Left ventricle myocardium inferior (tissue), 1 donor: ENCODE data around the gene CCSER1. TPM values are rescaled to one million over a fixed set of nuclear protein-coding genes. Genes with fewer than 3 reads are reported as not detected.

Experiments
- DNase-seq: peaks from one replicate; pipeline ENCODE4 v3.0.0-alpha.2; 2020
- H3K27ac ChIP-seq: fragments of 200-600 bp; replicated peaks from 2 replicates; pipeline ENCODE4 v1.8.0; 2021
- H3K27me3 ChIP-seq: fragments of 200-600 bp; 2 replicates; pipeline ENCODE4 v1.8.0; 2021; ENCODE audit warnings: low read depth
- H3K36me3 ChIP-seq: fragments of 200-600 bp; 2 replicates; pipeline ENCODE4 v1.8.0; 2021
- H3K4me1 ChIP-seq: fragments of 200-600 bp; 2 replicates; pipeline ENCODE4 v1.8.0; 2021
- H3K4me3 ChIP-seq: fragments of 200-600 bp; 2 replicates; pipeline ENCODE4 v1.8.0; 2021; ENCODE audit warnings: mild to moderate bottlenecking, moderate library complexity
- H3K9me3 ChIP-seq: fragments of 200-600 bp; replicated peaks from 2 replicates; pipeline ENCODE4 v1.8.0; 2021
- CTCF ChIP-seq: fragments of 200-600 bp; IDR thresholded peaks from 2 replicates; pipeline ENCODE4 v1.8.0; 2021; ENCODE audit warnings: antibody characterized with exemption, mild to moderate bottlenecking, borderline replicate concordance
- intact Hi-C: fragments of 100-400 bp; cut with micrococcal nuclease; formaldehyde crosslinking; loops from one replicate; pipeline ENCODE4 v1.11.0; 2022
- total RNA-seq: library from RNA; stranded (reverse); fragmentation: NEBNext Ultra II Directional; extraction: Animal tissue kit (Norgen Biotek cat#: 25700); gene quantifications from one replicate; pipeline ENCODE4 v1.2.1, GENCODE V29; 2021
- donor health status: DM: no; HTN: yes; CAD: no; lungs with severe emphysema.

CCSER1 gene
- total RNA-seq, 1 donor from 2014 or later = 13.2 TPM

- Histone ChIP-seq H3K4me3 (no peak overlapping the region), H3K27me3 (no peaks in the 10 kb centered on the region), H3K9me3 (no peaks in the 10 kb centered on the region), H3K36me3 (no peaks in the 10 kb centered on the region), H3K4me1 (no peaks in the 10 kb centered on the region), H3K27ac (no peak overlapping the region)
- intact Hi-C loops = no loop called here
- no peak for DNase-seq
- TF ChIP-seq CTCF = no peak
Measured at GRCh38 chr4:90220459-90220858, 93.3 kb downstream of the CCSER1 start.

- no peak overlapping the region for H3K27ac ChIP-seq
- DNase-seq = no peak
- H3K36me3 ChIP-seq = no peaks in the 10 kb centered on the region
- H3K4me1 ChIP-seq = no peaks in the 10 kb centered on the region
- H3K9me3 ChIP-seq = no peaks in the 10 kb centered on the region
- no peak for TF ChIP-seq CTCF
- no peaks in the 10 kb centered on the region for H3K27me3 ChIP-seq
- intact Hi-C loops = no loop called here
- no peak overlapping the region for H3K4me3 ChIP-seq
Measured at GRCh38 chr4:90226734-90227133, 99.5 kb downstream of the CCSER1 start.

- Histone ChIP-seq H3K27ac (no peak overlapping the region), H3K4me3 (no peak overlapping the region), H3K36me3 (no peaks in the 10 kb centered on the region), H3K4me1 (no peaks in the 10 kb centered on the region), H3K9me3 (no peaks in the 10 kb centered on the region), H3K27me3 (no peaks in the 10 kb centered on the region)
- TF ChIP-seq CTCF = no peak
- intact Hi-C loops = no loop called here
- DNase-seq = no peak
Measured at GRCh38 chr4:90227177-90227576, 100.0 kb downstream of the CCSER1 start.

- no peaks in the 10 kb centered on the region for H3K36me3 ChIP-seq
- intact Hi-C loops = no loop called here
- no peak for TF ChIP-seq CTCF
- H3K27ac ChIP-seq = peak overlapping the region; percentile 80
- H3K27me3 ChIP-seq = no peaks in the 10 kb centered on the region
- H3K4me1 ChIP-seq = peaks cover 17% of the 10 kb centered on the region
- peak; percentile 46 for DNase-seq
- no peaks in the 10 kb centered on the region for H3K9me3 ChIP-seq
- H3K4me3 ChIP-seq = peak overlapping the region; percentile 53
Measured at GRCh38 chr4:90234916-90235547, 107.8 kb downstream of the CCSER1 start.

GRCh38 chr4:90237751-90238530, 110.7 kb downstream of the CCSER1 start:
- intact Hi-C loops = no loop called here
- no peak for DNase-seq
- H3K4me3 ChIP-seq = no peak overlapping the region
- H3K9me3 ChIP-seq = no peaks in the 10 kb centered on the region
- no peak overlapping the region for H3K27ac ChIP-seq
- peaks cover 17% of the 10 kb centered on the region for H3K4me1 ChIP-seq
- no peak for TF ChIP-seq CTCF
- no peaks in the 10 kb centered on the region for H3K36me3 ChIP-seq
- H3K27me3 ChIP-seq = no peaks in the 10 kb centered on the region
